ENCODE data around the gene TCL1B. TPM values are rescaled to one million over a fixed set of nuclear protein-coding genes. Genes with fewer than 3 reads are reported as not detected.

The TCL1B gene
- total RNA-seq, 1 donor from 2014 or later: not detected

- Histone ChIP-seq H3K36me3 (no peaks in the 10 kb centered on the region), H3K4me1 (no peaks in the 10 kb centered on the region), H3K4me3 (no peak overlapping the region), H3K27ac (no peak overlapping the region), H3K27me3 (no peaks in the 10 kb centered on the region), H3K9me3 (no peaks in the 10 kb centered on the region)
- intact Hi-C loops (cut with DNase I): no loop called here
- DNase-seq (ENCODE audit: low spot score in 2 of 2): no peak
- TF ChIP-seq CTCF (IDR thresholded peaks at IDR 0.05): no peak
These were observed 35.2 kb upstream of the TCL1B start for GRCh38 chr14:95651028-95651427.

- no peak overlapping the region for H3K27ac ChIP-seq
- no peaks in the 10 kb centered on the region for H3K27me3 ChIP-seq
These were observed 34.2 kb upstream of the TCL1B start for GRCh38 chr14:95651821-95652583.

GRCh38 chr14:95652690-95653089 is 33.5 kb upstream of the TCL1B start:
- H3K4me1 ChIP-seq: no peaks in the 10 kb centered on the region
- H3K9me3 ChIP-seq: no peaks in the 10 kb centered on the region
- TF ChIP-seq CTCF (IDR thresholded peaks at IDR 0.05): no peak
- DNase-seq (ENCODE audit: low spot score in 2 of 2): no peak
- no peak overlapping the region for H3K27ac ChIP-seq
- no peaks in the 10 kb centered on the region for H3K27me3 ChIP-seq
- intact Hi-C loops (cut with DNase I): no loop called here
- H3K36me3 ChIP-seq: no peaks in the 10 kb centered on the region
- H3K4me3 ChIP-seq: no peak overlapping the region

More at GRCh38 chr14:95651821-95652583, 34.2 kb upstream of the TCL1B start:
- Histone ChIP-seq H3K4me3 (no peak overlapping the region), H3K36me3 (no peaks in the 10 kb centered on the region), H3K4me1 (no peaks in the 10 kb centered on the region), H3K9me3 (no peaks in the 10 kb centered on the region)
- no peak for DNase-seq (ENCODE audit: low spot score in 2 of 2)
- TF ChIP-seq CTCF (IDR thresholded peaks at IDR 0.05): no peak
- intact Hi-C loops (cut with DNase I): no loop called here

GRCh38 chr14:95655461-95655860 is 30.8 kb upstream of the TCL1B start:
- Histone ChIP-seq H3K36me3 (no peaks in the 10 kb centered on the region), H3K27ac (no peak overlapping the region), H3K9me3 (no peaks in the 10 kb centered on the region), H3K4me3 (no peak overlapping the region), H3K27me3 (no peaks in the 10 kb centered on the region), H3K4me1 (no peaks in the 10 kb centered on the region)
- no peak for DNase-seq (ENCODE audit: low spot score in 2 of 2)
- intact Hi-C loops (cut with DNase I): no loop called here
- no peak for TF ChIP-seq CTCF (IDR thresholded peaks at IDR 0.05)

GRCh38 chr14:95656634-95657033 is 29.6 kb upstream of the TCL1B start:
- Histone ChIP-seq H3K36me3 (no peaks in the 10 kb centered on the region), H3K4me3 (no peak overlapping the region), H3K27me3 (no peaks in the 10 kb centered on the region), H3K27ac (no peak overlapping the region), H3K9me3 (no peaks in the 10 kb centered on the region), H3K4me1 (no peaks in the 10 kb centered on the region)
- no peak for DNase-seq (ENCODE audit: low spot score in 2 of 2)
- intact Hi-C loops (cut with DNase I): no loop called here
- no peak for TF ChIP-seq CTCF (IDR thresholded peaks at IDR 0.05)
